Measurements from ENCODE around the gene BLVRB.
A peak's percentile ranks its signal among the peaks of the same experiment; 100 is the strongest.

DNA sequence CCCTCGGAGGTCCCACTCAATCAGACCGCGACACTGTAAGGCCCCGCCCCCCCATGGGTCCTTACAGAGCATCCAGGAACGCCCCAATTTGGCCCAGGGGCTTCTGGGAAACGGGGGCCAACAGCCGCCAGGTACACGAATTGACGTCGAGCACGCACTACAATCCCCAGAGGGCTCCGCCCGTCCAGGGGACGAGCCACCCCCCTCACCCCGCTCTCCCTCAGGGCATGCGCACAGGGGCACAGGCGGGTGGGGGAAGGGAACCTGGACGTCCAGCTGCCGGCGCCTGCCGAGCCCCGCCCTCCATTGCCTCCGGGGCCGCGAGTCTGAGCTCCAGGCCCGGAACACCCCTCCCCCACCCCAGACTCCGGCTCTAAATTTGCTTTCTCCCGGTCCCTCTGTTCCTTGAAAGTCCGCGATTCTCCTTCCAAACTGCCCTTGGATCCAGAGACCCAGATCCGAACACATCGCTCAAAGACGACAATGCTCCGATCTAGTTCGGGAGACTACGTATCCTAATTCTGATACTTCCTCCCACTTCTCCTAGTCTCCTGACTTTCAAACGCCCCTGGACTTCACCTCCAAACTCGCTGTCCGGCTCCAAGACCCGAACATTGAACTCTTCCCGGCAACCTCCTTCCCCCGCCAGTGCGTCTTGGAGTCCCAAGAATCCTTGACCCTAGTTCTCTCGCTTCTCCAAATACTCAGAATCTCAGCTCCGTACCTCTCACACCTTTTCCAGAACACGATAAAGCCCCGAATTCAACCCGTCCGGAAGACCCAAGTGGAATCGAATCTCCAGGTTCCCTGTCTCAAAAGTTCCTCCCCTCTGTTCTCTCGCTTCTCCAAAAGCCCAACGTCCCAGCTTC, 22.2 kb downstream of the BLVRB start:
- TF ChIP-seq, protein P1, sequence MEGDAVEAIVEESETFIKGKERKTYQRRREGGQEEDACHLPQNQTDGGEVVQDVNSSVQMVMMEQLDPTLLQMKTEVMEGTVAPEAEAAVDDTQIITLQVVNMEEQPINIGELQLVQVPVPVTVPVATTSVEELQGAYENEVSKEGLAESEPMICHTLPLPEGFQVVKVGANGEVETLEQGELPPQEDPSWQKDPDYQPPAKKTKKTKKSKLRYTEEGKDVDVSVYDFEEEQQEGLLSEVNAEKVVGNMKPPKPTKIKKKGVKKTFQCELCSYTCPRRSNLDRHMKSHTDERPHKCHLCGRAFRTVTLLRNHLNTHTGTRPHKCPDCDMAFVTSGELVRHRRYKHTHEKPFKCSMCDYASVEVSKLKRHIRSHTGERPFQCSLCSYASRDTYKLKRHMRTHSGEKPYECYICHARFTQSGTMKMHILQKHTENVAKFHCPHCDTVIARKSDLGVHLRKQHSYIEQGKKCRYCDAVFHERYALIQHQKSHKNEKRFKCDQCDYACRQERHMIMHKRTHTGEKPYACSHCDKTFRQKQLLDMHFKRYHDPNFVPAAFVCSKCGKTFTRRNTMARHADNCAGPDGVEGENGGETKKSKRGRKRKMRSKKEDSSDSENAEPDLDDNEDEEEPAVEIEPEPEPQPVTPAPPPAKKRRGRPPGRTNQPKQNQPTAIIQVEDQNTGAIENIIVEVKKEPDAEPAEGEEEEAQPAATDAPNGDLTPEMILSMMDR (IDR thresholded peaks at IDR 0.05; ENCODE audit: low read depth, low read length, missing input control): no peak
- TF ChIP-seq YY1 (IDR thresholded peaks at IDR 0.05): peak; percentile 81
- peak in 1 of 2 donors; percentile 49 for TF ChIP-seq JUND (IDR thresholded peaks at IDR 0.05)
- TF ChIP-seq TAF1 (conservative IDR thresholded peaks at IDR 0.05): peak; percentile 72
- peak; percentile 48 to 58 for TF ChIP-seq RAD21 (IDR thresholded peaks at IDR 0.05)
- TF ChIP-seq, protein P2, sequence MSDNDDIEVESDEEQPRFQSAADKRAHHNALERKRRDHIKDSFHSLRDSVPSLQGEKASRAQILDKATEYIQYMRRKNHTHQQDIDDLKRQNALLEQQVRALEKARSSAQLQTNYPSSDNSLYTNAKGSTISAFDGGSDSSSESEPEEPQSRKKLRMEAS (IDR thresholded peaks at IDR 0.05): peak; percentile 78
- peak; percentile 95 for TF ChIP-seq SP1 (IDR thresholded peaks at IDR 0.05)
- TF ChIP-seq, protein P3, sequence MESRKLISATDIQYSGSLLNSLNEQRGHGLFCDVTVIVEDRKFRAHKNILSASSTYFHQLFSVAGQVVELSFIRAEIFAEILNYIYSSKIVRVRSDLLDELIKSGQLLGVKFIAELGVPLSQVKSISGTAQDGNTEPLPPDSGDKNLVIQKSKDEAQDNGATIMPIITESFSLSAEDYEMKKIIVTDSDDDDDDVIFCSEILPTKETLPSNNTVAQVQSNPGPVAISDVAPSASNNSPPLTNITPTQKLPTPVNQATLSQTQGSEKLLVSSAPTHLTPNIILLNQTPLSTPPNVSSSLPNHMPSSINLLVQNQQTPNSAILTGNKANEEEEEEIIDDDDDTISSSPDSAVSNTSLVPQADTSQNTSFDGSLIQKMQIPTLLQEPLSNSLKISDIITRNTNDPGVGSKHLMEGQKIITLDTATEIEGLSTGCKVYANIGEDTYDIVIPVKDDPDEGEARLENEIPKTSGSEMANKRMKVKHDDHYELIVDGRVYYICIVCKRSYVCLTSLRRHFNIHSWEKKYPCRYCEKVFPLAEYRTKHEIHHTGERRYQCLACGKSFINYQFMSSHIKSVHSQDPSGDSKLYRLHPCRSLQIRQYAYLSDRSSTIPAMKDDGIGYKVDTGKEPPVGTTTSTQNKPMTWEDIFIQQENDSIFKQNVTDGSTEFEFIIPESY (IDR thresholded peaks at IDR 0.05): peak; percentile 79

All from liver (tissue), 3 donors.